Stimulated activated CD4-positive, alpha-beta T cell treated with anti-CD3 and anti-CD28 coated beads, Interleukin-2, amount 100 ng/mL, for 48 hours (primary cell): Measurements from ENCODE around the gene IKBKG.
"Not testable (repeated sequence)": the region's sequence is repeated elsewhere in the genome, so short reads cannot be mapped to it uniquely, and the experiment has no call there.

Experiments used
- DNase-seq, 2 donors: peaks; one replicate each; pipeline ENCODE4 v3.0.0-alpha.2; 2020

Gene IKBKG

DNA sequence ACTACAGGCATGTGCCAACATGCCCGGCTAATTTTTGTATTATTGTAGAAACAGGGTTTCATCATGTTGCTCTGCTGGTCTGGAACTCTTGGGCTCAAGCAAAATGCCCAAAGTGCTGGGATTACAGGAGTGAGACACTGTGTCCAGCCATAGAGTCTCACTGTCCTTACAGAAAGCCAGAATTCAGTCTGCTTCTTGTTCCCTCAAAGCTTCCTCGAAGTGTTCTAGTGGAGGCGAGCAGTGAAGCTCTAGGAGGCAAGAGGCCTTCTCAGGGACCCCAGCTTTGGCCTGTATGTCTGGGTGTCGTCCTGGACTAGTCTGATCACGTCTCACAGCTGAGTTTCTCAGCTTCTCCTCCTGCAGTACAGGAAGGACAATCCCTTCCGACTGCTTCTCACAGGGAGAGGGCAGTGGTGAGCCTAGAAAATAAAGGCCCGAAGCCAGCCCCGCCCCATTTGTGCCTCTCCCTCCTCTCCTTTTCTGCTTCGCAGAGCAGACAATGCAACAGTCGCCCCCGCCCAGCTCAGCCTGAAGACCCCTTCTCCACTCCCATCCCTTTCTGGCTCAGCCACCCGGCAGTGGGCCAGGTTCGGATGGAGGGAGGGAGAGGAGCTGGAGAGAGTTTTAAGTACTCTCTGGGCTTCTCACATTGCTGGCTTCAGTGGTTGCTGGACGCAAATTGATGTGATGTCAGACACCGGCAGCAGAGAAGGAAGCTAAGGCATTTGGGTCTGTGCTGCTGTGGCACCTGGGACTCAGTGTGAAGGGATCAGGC lies 20.3 kb upstream of the IKBKG start:
- DNase-seq, result peak in 1 of 2 donors; percentile 42

DNA sequence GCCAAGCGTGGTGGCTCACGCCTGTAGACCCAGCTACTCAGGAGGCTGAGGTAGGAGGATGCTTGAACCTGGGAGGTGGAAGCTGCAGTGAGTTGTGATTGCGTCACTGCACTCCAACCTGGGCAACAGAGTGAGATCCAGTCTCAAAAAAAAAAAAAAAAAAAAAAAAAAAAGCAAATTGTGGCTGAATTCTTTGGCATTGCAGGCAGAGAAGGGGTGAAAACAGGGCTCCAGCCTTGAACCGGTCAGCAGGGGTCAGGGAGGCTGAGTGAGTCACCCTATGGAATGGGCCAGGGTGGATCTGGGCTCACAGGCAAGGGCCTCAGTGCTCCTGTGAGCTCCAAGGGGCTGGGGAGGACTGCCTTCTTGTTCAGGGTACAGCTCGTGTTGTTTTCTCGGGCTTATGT lies 18.2 kb upstream of the IKBKG start:
- no peak for DNase-seq

DNA sequence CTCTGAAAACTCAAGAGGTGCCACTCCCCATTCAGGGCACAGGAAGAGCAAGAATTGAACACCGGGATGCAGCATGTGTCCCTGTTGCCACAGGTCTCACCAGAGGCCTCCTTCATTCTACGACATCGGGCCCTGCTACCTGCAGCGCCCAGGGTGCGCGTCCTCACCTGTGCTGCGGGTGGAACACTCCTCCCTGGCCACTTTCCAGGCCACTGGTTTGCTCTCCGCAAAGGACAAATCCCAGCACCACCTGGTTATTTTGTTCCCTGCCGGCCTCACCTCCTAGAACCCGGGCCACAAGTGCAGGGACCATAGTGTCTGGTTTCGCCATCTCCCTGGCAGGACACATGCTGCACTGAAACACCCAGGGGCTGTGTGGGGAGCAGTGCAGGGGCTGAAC lies 17.1 kb upstream of the IKBKG start:
- no peak for DNase-seq

DNA sequence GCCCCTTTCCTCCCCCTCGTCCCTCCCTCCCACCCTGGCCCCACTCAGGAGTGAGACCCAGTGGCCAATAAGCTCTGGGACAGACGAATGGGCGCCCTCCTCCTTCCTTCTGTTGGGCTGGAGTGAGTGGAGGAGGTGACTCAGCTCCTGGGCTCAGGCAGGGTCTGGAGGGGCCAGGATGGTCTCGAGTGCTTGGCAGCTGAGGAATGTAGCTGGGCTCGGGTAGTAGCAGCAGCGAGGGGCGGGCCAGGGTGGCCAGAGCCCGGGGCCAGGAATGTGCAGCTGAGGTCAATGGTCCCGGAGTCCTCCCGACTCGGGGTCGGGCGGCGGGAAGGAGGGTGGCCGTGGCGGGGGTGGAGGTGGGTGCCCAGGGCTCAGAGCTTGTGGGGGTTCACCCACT lies 15.8 kb upstream of the IKBKG start:
- DNase-seq, result no peak

DNA sequence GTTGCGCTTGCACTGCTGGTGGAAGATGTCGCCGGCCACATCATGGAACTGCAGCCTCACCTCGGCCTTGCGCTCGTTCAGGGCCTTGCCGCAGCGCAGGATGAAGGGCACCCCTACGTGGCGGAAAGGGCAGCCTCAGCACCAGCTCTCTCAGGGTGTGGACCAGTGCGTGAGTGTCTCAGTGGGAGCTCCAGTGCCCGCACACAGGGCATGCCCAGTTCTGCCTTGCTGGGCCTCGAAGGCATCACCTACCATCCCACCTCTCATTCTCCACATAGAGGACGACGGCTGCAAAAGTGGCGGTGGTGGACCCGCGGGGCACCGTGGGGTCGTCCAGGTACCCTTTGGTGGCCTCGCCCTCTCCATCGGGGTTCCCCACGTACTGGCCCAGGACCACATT lies 14.7 kb upstream of the IKBKG start:
- no peak for DNase-seq

DNA sequence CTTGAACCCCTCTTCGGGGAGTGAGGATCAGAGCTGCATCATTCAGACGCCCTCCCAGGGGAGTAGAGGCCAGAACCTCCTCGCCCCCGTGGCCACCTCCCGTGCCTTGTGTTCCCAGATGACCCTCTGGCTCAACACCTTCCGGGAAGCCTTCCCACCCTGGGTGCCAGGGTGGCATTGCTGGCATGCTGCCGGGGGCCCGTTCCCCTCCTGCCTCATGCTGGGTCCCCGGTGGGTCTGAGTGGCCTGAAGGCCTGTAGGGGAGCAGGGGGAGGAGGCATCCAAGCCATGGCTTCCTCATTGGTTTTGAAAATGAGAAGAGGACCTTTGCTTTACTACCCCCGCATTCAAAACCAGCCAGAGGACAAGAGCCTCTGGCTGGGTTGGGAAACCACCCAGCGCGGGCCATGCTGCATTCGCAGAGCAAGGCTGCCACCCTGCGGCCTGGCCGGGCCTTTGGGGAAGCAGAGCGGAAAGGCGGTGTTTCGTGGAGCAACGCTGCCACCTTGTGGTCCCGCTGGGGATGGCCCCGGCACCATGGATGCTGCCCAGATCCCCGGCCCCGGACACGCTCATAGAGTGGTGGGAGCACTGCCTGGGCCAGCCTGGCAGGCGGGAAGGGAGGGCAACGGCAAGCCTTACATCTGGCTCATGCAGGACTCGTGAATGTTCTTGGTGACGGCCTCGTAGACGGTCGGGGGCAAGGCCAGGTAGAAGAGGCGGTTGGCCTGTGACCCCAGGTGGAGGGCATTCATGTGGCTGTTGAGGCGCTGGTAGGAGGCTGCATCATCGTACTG lies 12.7 kb upstream of the IKBKG start:
- peak; percentile 79 to 96 for DNase-seq

DNA sequence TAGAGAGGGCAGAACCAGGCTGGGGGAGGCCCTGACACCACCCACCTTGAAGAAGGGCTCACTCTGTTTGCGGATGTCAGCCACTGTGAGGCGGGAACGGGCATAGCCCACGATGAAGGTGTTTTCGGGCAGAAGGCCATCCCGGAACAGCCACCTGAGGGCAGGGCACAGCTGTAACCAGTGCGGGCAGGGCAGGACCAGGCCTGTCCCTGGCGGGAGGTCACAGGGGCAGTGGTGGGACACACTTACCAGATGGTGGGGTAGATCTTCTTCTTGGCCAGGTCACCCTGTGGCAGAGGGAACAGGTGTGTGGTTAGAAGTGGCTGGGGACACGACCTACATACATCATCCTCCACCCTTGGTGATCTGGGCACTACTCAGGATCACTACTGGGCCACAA lies 11.5 kb upstream of the IKBKG start:
- no peak for DNase-seq

DNA sequence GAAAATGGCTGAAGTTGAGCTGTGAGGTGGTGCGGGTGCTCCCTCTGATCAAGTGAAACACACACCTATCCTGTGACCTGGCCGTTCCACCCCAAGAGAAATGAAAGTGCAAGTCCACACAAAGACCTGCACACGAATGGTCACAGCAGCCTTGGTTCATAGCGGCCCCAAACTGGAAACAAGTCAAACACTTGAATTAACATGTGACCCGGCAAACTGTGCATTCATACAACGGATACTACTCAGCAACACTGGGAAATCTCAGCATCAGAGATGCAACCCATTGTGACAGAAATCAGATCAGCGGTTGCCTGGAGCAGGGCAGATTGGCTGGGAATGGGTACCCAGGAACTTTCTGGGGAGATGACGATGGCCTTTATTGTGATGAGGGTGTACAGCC lies 8.3 kb upstream of the IKBKG start:
- no peak for DNase-seq

DNA sequence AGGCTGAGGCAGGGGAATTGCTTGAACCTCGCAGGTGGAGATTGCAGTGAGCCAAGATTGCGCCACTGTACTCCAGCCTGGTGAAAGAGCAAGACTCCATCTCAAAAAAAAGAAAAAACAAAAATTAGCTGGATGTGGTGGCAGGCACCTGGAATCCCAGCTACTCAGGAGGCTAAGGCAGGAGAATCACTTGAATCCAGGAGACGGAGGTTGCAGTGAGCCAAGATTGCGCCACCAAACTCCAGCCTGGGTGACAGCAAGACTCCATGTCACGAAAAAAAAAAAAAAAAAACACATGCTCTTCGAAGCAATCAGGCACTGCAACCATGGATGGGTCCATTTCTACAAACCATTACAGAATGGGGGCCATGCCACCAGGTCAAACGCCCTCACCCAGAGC lies 7.1 kb upstream of the IKBKG start:
- not testable (repeated sequence) for DNase-seq

DNA sequence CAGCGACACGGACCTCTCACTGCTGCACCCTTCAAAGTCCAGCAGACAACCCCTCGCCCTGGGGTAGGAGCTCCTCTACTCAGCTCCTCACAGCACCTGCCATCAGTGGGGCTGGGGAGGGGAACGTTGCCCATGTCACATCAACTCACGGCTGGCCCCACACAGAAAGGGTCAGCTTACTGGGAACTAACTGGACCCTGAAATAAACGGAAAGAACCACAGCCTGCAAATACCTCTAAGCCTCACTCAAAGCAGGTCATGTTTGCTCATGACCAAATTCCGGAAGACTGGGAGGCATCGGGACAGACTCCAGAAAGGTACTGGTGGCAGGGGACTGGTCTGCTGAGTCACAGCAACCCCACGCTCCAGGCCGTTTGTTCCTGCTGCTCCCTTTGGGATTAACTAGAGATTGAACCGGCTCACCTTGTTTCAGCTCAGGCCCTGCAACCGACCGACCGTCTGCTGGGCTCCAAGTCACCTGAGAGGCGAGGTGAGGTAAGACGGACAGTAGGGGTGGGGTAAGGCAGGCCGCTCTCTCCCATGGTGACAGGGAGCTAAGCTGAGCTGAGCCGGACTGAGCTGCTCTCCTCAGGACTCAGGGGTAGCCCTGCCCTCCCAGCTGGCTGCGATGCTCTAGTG lies 6.4 kb upstream of the IKBKG start:
- DNase-seq, result no peak

DNA sequence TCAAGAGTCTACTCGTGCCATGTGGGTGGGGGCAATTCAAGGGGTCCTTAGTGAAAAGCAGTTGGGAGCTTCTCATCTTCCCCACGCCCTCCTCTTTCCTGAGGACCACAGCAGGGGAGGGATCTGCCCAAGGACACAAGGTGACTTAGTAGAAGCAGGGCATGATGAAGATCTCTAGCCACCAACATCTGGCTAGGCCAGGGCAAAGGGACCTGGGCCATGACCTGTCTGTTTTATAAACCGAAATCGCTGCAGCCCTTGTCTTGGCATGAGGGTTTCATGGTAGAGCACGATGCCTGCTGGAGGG lies 5.9 kb upstream of the IKBKG start:
- DNase-seq, result no peak

DNA sequence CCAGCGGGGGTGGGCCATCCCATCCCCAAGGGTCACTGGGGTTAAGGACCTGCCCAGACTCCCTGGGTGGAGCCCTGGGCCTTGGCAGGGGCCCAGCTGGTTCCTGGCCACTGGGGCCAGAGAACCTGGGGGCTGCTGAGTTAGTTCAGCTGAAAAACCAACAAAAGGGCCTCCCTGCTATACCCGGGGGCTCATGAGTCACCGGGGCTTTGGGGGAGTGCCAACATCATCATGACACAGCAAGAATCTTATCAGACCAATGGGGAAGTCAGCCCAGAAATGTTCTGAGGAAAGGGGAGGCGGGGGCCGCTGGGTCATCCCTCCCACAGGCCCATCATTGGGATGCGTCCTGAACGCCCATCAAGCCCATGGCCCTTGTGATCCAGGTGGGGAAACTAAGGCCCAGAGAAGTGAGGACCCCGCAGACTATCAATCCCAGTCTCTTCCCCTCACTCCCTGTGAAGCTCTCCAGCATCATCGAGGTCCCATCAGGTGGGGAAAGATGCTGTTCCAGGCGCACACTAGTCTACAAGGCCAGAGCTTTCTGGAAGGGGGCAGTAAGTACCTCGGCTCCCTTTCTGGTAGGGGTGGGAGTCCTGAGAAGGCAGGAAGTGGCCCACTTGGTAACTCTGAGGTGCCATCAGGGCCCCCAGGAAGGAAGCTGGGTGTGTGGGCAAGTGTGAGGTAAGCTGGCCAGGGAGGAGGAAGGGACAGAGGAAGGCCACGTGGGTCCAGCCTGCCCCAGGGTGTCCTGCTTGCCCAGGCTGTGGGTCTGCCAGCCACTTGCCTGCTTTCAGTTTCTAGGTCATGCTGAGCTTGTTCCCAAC lies 5.3 kb upstream of the IKBKG start:
- no peak for DNase-seq

DNA sequence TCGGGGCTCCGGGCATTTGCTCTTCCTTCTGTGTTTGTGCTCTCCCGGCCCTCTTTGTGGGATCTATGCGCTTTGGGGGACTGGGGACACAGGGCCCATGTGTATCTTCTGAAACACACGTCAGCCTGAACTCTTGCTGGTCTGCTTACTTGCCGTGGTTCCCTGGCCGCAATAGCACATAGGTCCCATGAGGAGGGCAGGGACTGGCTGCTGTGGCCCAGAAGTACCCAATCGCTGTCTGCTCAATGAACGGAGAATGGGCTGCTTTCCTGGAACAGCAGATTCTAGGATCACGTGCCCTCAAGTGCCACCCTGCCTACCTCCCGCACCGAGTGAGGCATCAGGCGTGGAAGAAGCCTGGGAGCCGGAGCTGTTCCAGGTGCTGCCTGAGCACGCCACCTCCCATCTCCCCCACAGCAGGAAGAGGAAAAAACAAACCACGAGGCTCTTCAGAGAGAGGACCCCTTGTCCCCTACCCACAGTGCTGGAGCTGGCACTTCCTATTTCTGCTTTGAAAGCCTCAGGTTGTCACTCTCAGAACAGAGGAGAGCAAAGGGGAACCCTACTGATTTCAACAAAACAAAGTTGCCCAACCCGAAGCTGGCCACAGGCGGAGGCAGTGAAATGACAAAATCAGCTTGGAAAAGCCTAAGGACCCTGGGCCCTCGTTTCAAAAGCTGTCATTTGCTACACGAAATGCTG lies 4.5 kb upstream of the IKBKG start:
- DNase-seq, result no peak

DNA sequence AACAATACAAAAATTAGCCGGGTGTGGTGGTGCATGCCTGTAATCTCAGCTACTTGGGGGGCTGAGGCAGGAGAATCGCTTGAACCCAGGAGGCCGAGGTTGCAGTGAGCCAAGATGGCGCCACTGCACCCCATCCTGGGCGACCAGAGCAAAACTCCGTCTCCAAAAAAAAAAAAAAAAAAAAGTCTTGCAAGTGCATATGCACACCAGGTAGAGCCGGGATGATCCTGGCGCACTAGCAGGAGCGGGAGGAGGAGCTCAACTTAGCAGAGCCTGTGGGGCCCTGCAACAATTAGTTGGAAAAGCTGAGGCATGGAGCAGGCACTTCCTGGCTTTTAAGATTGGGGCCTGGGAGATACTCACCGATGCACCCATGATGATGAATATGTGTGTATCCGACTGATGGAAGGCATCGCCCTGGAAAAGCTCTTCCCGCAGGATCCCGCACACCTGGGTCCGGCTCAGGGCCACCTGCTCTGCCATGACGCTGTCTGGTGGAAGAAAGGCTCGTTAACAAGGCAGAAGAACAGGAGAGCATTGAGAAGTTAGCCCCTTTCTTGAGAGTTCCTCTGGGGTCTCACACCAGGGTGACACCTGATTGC lies 1.6 kb upstream of the IKBKG start:
- no peak for DNase-seq

DNA sequence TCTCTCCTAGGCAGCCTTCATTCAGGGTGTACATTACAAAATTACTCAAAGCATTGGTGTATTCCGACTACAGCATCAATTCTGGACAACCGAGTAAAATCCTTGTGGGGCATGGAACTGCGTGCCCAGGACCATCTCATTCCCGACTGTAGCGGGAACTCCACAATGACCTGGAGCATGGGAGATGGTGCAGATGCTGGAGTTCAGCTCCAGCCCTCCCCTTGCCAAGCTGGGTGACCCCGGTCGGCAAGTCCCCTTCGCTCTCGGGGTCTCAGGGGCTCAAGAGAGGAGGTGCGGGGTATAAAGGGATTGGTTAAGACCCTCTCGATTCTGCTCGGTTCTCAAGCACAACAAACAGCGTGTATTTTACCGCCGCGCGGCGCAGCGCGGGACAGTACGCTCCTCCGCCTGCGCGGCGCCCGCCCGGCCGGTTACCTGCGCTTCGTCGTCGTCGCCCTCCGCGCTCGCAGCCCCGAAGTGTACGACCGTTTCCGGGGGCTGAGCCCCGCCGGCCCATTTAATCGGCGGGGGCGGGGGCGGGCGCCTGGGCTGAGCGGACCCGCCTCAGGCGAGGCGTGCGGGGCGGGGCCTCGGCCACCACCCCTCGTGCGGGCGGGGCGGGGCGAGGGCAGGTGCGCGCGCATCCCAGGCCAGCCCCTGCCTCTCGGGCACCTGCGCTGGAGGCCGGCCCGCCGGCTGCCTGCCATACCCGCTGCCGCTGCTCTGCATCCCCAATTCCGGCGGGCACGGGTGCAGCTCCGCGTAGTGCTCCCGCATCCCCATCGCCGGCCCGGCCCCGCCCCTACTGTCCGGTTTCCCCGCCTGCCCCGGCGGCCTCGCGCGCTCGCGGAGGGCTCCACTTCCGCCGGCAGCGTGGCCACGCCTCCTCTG lies 821 bp upstream of the IKBKG start, which contains the start of gene G6PD:
Gene G6PD (minus strand): TSS at position 493 of the 891 bp plus-strand sequence. CDS start 691 bp downstream, outside the sequence.
- DNase-seq, result peak; percentile 61 to 72

DNA sequence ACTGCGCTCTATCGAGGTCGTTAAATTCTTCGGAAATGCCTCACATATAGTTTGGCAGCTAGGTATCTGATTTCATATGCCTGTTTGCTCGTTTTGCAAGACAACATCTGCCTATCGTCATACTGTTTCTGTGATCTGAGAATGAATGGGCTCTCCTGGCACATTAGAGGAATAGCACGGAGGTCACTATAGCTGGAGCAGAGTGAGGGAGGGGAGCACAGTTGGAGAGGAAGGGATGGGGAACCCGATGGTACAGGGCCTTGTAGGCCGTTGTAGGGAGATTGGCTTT lies 552 bp downstream of the IKBKG start:
- no peak for DNase-seq

DNA sequence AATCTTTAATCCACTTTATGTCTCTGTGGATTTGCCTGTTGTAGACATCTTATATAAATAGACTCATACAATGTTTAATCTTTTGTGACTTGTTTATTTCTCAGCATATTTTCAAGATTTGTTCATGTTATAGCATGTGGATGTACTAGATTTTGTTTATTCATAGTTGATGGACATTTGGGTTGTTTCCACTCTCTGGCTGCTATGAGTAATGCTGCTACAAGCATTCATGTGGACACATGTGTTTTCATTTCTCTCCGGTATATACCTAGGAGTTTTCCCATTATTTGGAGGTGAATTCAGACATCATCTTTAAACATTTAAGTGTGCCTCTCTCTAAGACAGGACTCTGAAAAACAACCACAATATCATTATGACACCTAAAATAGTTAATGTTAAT lies 2.3 kb downstream of the IKBKG start:
- no peak for DNase-seq

DNA sequence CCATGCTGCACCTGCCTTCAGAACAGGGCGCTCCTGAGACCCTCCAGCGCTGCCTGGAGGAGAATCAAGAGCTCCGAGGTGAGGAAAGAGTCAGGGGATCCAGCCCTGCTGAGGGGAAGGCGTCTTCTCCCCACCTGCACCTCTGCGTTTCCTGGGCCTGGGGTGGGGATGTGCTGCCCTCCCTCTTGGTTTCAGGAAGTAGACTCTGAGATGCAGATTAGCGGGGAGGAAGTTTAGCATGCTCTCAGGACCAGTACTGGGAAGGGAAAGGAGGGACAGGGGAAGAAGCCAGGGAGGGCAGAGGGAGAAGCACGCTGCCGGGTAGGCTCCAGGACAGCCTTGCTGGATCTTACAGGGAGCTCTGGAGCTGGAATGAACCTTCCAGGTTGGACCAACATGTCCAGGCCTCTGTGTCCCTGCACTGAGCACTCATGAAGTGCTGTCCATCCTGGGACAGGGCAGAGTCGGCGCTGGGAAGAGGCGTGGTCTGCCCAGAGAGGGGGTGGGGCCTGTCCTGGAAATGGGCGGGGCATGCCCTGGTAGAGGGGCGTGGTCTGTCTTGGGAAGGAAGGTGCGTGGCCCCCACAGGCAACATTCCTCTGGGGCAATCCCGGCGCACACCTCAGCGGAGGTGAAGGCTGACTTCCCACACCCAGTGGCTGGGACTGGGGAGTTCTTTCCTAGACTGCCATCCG lies 4.8 kb downstream of the IKBKG start:
- not testable (repeated sequence) for DNase-seq

DNA sequence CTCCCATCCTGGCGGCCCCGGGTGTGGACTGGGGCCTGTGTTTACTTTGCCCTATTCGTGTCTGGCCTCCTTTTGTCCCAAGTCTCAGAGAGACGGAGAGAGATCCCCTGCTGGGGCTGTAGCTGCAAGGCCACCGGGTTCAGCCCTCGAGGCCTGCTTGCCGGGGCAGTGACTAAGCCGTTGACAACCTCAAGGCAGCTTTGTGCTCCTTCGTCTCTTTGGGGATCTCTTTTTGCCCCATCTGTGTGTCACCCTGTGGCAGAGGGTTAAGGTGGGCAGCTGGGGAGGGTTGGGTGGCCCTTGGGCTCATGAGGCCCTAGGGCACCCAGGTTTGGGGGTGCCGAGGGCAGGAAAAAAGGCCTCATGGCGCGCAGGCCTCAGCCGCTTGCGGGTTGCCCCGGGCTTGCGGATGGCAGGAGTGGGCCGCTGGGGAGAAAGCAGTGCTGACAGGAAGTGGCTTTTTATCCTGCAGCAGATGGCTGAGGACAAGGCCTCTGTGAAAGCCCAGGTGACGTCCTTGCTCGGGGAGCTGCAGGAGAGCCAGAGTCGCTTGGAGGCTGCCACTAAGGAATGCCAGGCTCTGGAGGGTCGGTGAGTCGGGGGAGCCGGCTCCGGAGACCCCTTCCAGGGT lies 10.8 kb downstream of the IKBKG start:
- not testable (repeated sequence) for DNase-seq

DNA sequence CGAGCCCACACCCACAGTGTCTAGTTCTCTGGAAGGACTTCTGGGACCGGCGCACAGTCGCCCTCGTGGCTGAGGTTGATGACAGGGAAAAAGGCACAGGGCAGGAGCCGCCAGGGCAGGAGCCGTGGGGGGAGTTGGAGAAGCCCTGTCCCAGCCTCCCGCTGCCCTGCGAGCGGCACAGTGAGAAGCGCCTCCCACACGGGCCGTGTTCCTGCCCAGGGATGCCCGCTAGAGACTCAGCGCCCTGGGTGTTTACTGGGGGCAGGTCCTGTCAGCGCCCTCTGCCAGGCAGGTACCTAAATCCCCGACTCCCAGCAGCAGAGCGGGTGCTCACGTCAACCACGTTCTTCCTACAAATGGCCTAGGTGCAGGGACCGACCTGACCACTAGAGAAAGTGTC lies 11.5 kb downstream of the IKBKG start:
- not testable (repeated sequence) for DNase-seq
